CD1c-positive myeloid dendritic cell (primary cell): ENCODE measurements around the gene FHL2.

ENCODE experiments used
- DNase-seq: peaks from one replicate; pipeline ENCODE4 v3.0.0-alpha.2; 2016; ENCODE audit errors: extremely low spot score

The FHL2 gene

GRCh38 chr2:105397025-105397722, 1.7 kb downstream of the FHL2 start:
- DNase-seq = no peak

- no peak for DNase-seq
Observed at GRCh38 chr2:105396254-105397024, 2.4 kb downstream of the FHL2 start.

- DNase-seq = no peak
Observed at GRCh38 chr2:105395691-105396090, 3.2 kb downstream of the FHL2 start.

GRCh38 chr2:105394951-105395611, 3.8 kb downstream of the FHL2 start:
- no peak for DNase-seq

- DNase-seq = no peak
Observed at GRCh38 chr2:105393373-105394055, 5.3 kb downstream of the FHL2 start.

- no peak for DNase-seq
Observed at GRCh38 chr2:105391763-105392662, 6.8 kb downstream of the FHL2 start.

- DNase-seq = no peak
Observed at GRCh38 chr2:105391058-105391627, 7.7 kb downstream of the FHL2 start.

- no peak for DNase-seq
Observed at GRCh38 chr2:105390454-105390853, 8.4 kb downstream of the FHL2 start.

- no peak for DNase-seq
Observed at GRCh38 chr2:105388971-105389381, 9.9 kb downstream of the FHL2 start.

- DNase-seq = no peak
Observed at GRCh38 chr2:105387225-105387624, 11.6 kb downstream of the FHL2 start.

- no peak for DNase-seq
Observed at GRCh38 chr2:105385731-105386540, 12.9 kb downstream of the FHL2 start.

GRCh38 chr2:105384861-105385260, 14.0 kb downstream of the FHL2 start:
- no peak for DNase-seq

GRCh38 chr2:105384216-105384615, 14.6 kb downstream of the FHL2 start:
- DNase-seq = no peak

GRCh38 chr2:105383432-105384166, 15.3 kb downstream of the FHL2 start:
- peak; percentile 65 for DNase-seq

GRCh38 chr2:105382177-105382576, 16.7 kb downstream of the FHL2 start:
- DNase-seq = no peak

GRCh38 chr2:105381101-105381668, 17.7 kb downstream of the FHL2 start:
- no peak for DNase-seq

GRCh38 chr2:105380432-105381100, 18.3 kb downstream of the FHL2 start:
- DNase-seq = no peak

GRCh38 chr2:105379741-105380186, 19.1 kb downstream of the FHL2 start:
- DNase-seq = peak; percentile 64
